GM23338 (cell line): ENCODE data around the gene ZNF276. TPM values are rescaled to one million over a fixed set of nuclear protein-coding genes. Genes with fewer than 3 reads are reported as not detected.

Experiments
- ATAC-seq: fragments of 200-7000 bp; cut with Tn5 transposase; 3 replicates; pipeline ENCODE4 v1.9.1; 2020
- DNase-seq: peaks from one replicate; pipeline ENCODE4 v3.0.0-alpha.2; 2015; ENCODE audit warnings: low spot score
- H2AFZ ChIP-seq: fragments of 200-600 bp; sonication (generic); 2 replicates; pipeline ENCODE4 v1.8.0; 2016; ENCODE audit warnings: antibody characterized with exemption, mild to moderate bottlenecking, moderate library complexity
- H3F3A ChIP-seq: fragments of 200-600 bp; sonication (generic); replicated peaks from 2 replicates; pipeline ENCODE4 v1.8.0; 2017; ENCODE audit warnings: antibody characterized with exemption, mixed run types, low read depth
- H3K27ac ChIP-seq: fragments of 200-600 bp; sonication (generic); 2 replicates; pipeline ENCODE4 v1.6.1; 2016; ENCODE audit warnings: low read depth
- H3K27me3 ChIP-seq: fragments of 200-600 bp; sonication (generic); 2 replicates; pipeline ENCODE4 v1.8.0; 2016; ENCODE audit warnings: mild to moderate bottlenecking, mixed run types, moderate library complexity; ENCODE audit not compliant: insufficient read depth
- H3K36me3 ChIP-seq: fragments of 200-600 bp; sonication (generic); 2 replicates; pipeline ENCODE4 v1.8.0; 2016; ENCODE audit warnings: mild to moderate bottlenecking; ENCODE audit not compliant: insufficient read depth
- H3K4me1 ChIP-seq: fragments of 200-600 bp; sonication (generic); 2 replicates; pipeline ENCODE4 v1.8.0; 2016; ENCODE audit warnings: mild to moderate bottlenecking, moderate library complexity; ENCODE audit not compliant: insufficient read depth
- H3K4me2 ChIP-seq: fragments of 200-600 bp; sonication (generic); 2 replicates; pipeline ENCODE4 v1.7.1; 2017; ENCODE audit warnings: mixed run types
- H3K4me3 ChIP-seq: fragments of 200-600 bp; sonication (generic); 2 replicates; pipeline ENCODE4 v1.6.1; 2016; ENCODE audit warnings: mixed run types
- H3K79me2 ChIP-seq: fragments of 200-600 bp; sonication (generic); replicated peaks from 2 replicates; pipeline ENCODE4 v1.8.0; 2017; ENCODE audit warnings: mild to moderate bottlenecking; ENCODE audit not compliant: insufficient read depth
- H3K9me2 ChIP-seq: fragments of 200-600 bp; sonication (generic); 2 replicates; pipeline ENCODE4 v1.8.0; 2017; ENCODE audit not compliant: insufficient read depth
- H4K20me1 ChIP-seq: fragments of 200-600 bp; sonication (generic); replicated peaks from 2 replicates; pipeline ENCODE4 v1.8.0; 2017; ENCODE audit warnings: mild to moderate bottlenecking; ENCODE audit not compliant: insufficient read depth
- H3K27ac Mint-ChIP-seq: 2 replicates; pipeline ENCODE4 v1.8.0; 2020; ENCODE audit warnings: inconsistent platforms, mild to moderate bottlenecking, moderate library complexity, mixed read lengths
- H3K27me3 Mint-ChIP-seq: 3 replicates; pipeline ENCODE4 v1.8.0; 2022; ENCODE audit warnings: low read depth, mild to moderate bottlenecking, moderate library complexity, mixed read lengths, inconsistent platforms; ENCODE audit not compliant: insufficient read depth, poor library complexity
- H3K36me3 Mint-ChIP-seq: 3 replicates; pipeline ENCODE4 v1.8.0; 2021; ENCODE audit warnings: low read depth, mild to moderate bottlenecking, inconsistent platforms, moderate library complexity, mixed read lengths
- H3K4me1 Mint-ChIP-seq: 3 replicates; pipeline ENCODE4 v1.8.0; 2020; ENCODE audit warnings: mild to moderate bottlenecking, inconsistent platforms, mixed read lengths
- H3K4me3 Mint-ChIP-seq: 3 replicates; pipeline ENCODE4 v1.8.0; 2021; ENCODE audit warnings: moderate library complexity, mild to moderate bottlenecking, inconsistent platforms, mixed read lengths
- H3K9me3 Mint-ChIP-seq: 3 replicates; pipeline ENCODE4 v1.8.0; 2020; ENCODE audit warnings: moderate library complexity, mild to moderate bottlenecking, inconsistent platforms, mixed read lengths
- CTCF ChIP-seq, 2 experiments: fragments of 200-600 bp in 1 of 2; sonication (generic) in 1 of 2; conservative IDR thresholded peaks; 2 replicates each; pipeline versions ENCODE4 v1.5.1 to v1.6.1; 2016 to 2017; ENCODE audit warnings: antibody characterized with exemption in 2 of 2, low read depth in 2 of 2, mild to moderate bottlenecking in 2 of 2, moderate library complexity in 1 of 2
- ETS1 ChIP-seq: IDR thresholded peaks from 2 replicates; pipeline ENCODE4 v1.6.1; 2016; ENCODE audit warnings: antibody characterized with exemption
- EZH2 ChIP-seq: fragments of 200-600 bp; sonication (generic); IDR thresholded peaks from one replicate; pipeline ENCODE4 v1.8.0; 2017; ENCODE audit warnings: antibody characterized with exemption, mild to moderate bottlenecking, low read depth; ENCODE audit not compliant: unreplicated experiment
- EZH2phosphoT487 ChIP-seq: fragments of 200-600 bp; sonication (generic); IDR thresholded peaks from one replicate; pipeline ENCODE4 v1.8.1; 2018; ENCODE audit warnings: antibody characterized with exemption; ENCODE audit not compliant: unreplicated experiment
- NANOG ChIP-seq: IDR thresholded peaks from 2 replicates; pipeline ENCODE4 v1.6.1; 2016; ENCODE audit warnings: antibody characterized with exemption, borderline replicate concordance
- POLR2AphosphoS5 ChIP-seq: IDR thresholded peaks from 2 replicates; pipeline ENCODE4 v1.6.1; 2016; ENCODE audit warnings: antibody characterized with exemption, low read depth
- STAT1 ChIP-seq: IDR thresholded peaks from one replicate; pipeline ENCODE4 v1.6.1; 2016; ENCODE audit warnings: antibody characterized with exemption; ENCODE audit not compliant: unreplicated experiment
- ZNF114 ChIP-seq: fragments of 250-450 bp; sonication (Bioruptor Pico); IDR thresholded peaks from 2 replicates; pipeline ENCODE4 v1.5.0; 2020; ENCODE audit warnings: mild to moderate bottlenecking, moderate library complexity
- ZNF462 ChIP-seq: fragments of 250-450 bp; sonication (Bioruptor Pico); IDR thresholded peaks from 2 replicates; pipeline ENCODE4 v1.5.0; 2020; ENCODE audit warnings: mild to moderate bottlenecking, moderate library complexity
- polyA plus RNA-seq: library from polyadenylated mRNA; unstranded; fragments of >200 nt; fragmentation: Nextera tagmentation; extraction: Ambion mirVana; gene quantifications from 2 replicates; pipeline ENCODE4 v1.2.1, GENCODE V29; 2016
- total RNA-seq: library from RNA; depleted of rRNA; stranded (reverse); fragments of >200 nt; shearing (Covaris generic); gene quantifications from 2 replicates; pipeline ENCODE4 v1.2.3, GENCODE V29; 2014

ZNF276 gene
- total and polyA plus RNA-seq, 2 experiments from 2014 or later = 3.4 to 15.6 TPM

GRCh38 chr16:89765292-89765830 lies 44.0 kb downstream of the ZNF276 start:
- no peaks in the 10 kb centered on the region for H3K79me2 ChIP-seq
- H3K27me3 Mint-ChIP-seq = peaks cover 10% of the 10 kb centered on the region
- no peaks in the 10 kb centered on the region for H3K4me1 Mint-ChIP-seq
- no peak overlapping the region for H3K27ac Mint-ChIP-seq
- H3K9me3 Mint-ChIP-seq = no peaks in the 10 kb centered on the region
- H3K4me3 Mint-ChIP-seq = no peak overlapping the region
- no peak overlapping the region for H3K4me3 ChIP-seq
- no peak overlapping the region for H3K4me2 ChIP-seq
- 0 out of 2 replicates have a peak, but pooled peaks cover 3% of the 10 kb centered on the region for H3F3A ChIP-seq
- peaks cover 14% of the 10 kb centered on the region; the same call in 1 of the 2 replicates for H4K20me1 ChIP-seq
- no peaks in the 10 kb centered on the region for H3K9me2 ChIP-seq
- no peak overlapping the region for H3K27ac ChIP-seq
- H3K36me3 ChIP-seq = peaks cover 41% of the 10 kb centered on the region
- H3K4me1 ChIP-seq = no peaks in the 10 kb centered on the region
- ATAC-seq (no peak), DNase-seq (no peak)
- H3K27me3 ChIP-seq = no peaks in the 10 kb centered on the region
- H3K36me3 Mint-ChIP-seq = peaks cover 79% of the 10 kb centered on the region
- no peak overlapping the region for H2AFZ ChIP-seq
- TF ChIP-seq NANOG (no peak), POLR2AphosphoS5 (no peak), STAT1 (no peak)

GRCh38 chr16:89770367-89770766 lies 49.0 kb downstream of the ZNF276 start:
- peaks cover 88% of the 10 kb centered on the region for H3K36me3 Mint-ChIP-seq
- DNase-seq = no peak
- H3K27me3 Mint-ChIP-seq = peaks cover 8% of the 10 kb centered on the region
- TF ChIP-seq STAT1 (no peak), CTCF (conservative IDR thresholded peaks at IDR 0.05; ENCODE audit: low read depth in 2 of 2) (no peak), EZH2 (no peak), EZH2phosphoT487 (no peak), POLR2AphosphoS5 (no peak), ZNF462 (CRISPR knock-in tag) (no peak), ETS1 (no peak), ZNF114 (no peak)

More at GRCh38 chr16:89770367-89770766, 49.0 kb downstream of the ZNF276 start:
- Histone ChIP-seq H3K36me3 (peaks cover 35% of the 10 kb centered on the region), H3K4me3 (no peak overlapping the region), H3K27me3 (no peaks in the 10 kb centered on the region), H3K27ac (no peak overlapping the region), H3K4me1 (no peaks in the 10 kb centered on the region), H3K4me2 (no peak overlapping the region), H3K9me2 (no peaks in the 10 kb centered on the region), H3K79me2 (no peaks in the 10 kb centered on the region), H4K20me1 (peaks cover 7% of the 10 kb centered on the region; the same call in 1 of the 2 replicates), H2AFZ (no peak overlapping the region), H3F3A (0 out of 2 replicates have a peak, but pooled peaks cover 4% of the 10 kb centered on the region)
- no peaks in the 10 kb centered on the region for H3K9me3 Mint-ChIP-seq
- H3K27ac Mint-ChIP-seq = no peak overlapping the region
- H3K4me3 Mint-ChIP-seq = no peak overlapping the region
- ATAC-seq = no peak
- no peaks in the 10 kb centered on the region for H3K4me1 Mint-ChIP-seq
